NCI-H226 (cell line): Measurements from ENCODE around the gene CBX1.
A peak's percentile ranks its signal among the peaks of the same experiment; 100 is the strongest.
"Not testable (repeated sequence)": the region's sequence is repeated elsewhere in the genome, so short reads cannot be mapped to it uniquely, and the experiment has no call there.

ENCODE experiments used
- DNase-seq: peaks from one replicate; pipeline ENCODE4 v3.0.0-alpha.2; 2015

CBX1 gene

GRCh38 chr17:48071654-48072053 lies 29.6 kb downstream of the CBX1 start:
- peak; percentile 39 for DNase-seq

- DNase-seq: no peak
These were observed 31.1 kb downstream of the CBX1 start for GRCh38 chr17:48070195-48070594.

- DNase-seq: no peak
These were observed 32.8 kb downstream of the CBX1 start for GRCh38 chr17:48068491-48068961.

GRCh38 chr17:48067808-48068207 lies 33.5 kb downstream of the CBX1 start:
- DNase-seq: not testable (repeated sequence)

GRCh38 chr17:48067245-48067644 lies 34.0 kb downstream of the CBX1 start:
- no peak for DNase-seq

- DNase-seq: no peak
These were observed 34.6 kb downstream of the CBX1 start for GRCh38 chr17:48066656-48067055.

- DNase-seq: no peak
These were observed 35.1 kb downstream of the CBX1 start for GRCh38 chr17:48066192-48066591.

- no peak for DNase-seq
These were observed 36.6 kb downstream of the CBX1 start for GRCh38 chr17:48064638-48065037.

GRCh38 chr17:48062273-48062672 lies 39.0 kb downstream of the CBX1 start:
- DNase-seq: no peak

- no peak for DNase-seq
These were observed 41.0 kb downstream of the CBX1 start for GRCh38 chr17:48060249-48060648.

- DNase-seq: no peak
These were observed 42.1 kb downstream of the CBX1 start for GRCh38 chr17:48059125-48059668.

GRCh38 chr17:48058393-48059124 lies 42.7 kb downstream of the CBX1 start:
- DNase-seq: no peak

- no peak for DNase-seq
These were observed 43.7 kb downstream of the CBX1 start for GRCh38 chr17:48057626-48058025.

- DNase-seq: no peak
These were observed 44.4 kb downstream of the CBX1 start for GRCh38 chr17:48056879-48057278.

GRCh38 chr17:48056246-48056745 lies 45.0 kb downstream of the CBX1 start:
- no peak for DNase-seq

GRCh38 chr17:48055531-48056245 lies 45.6 kb downstream of the CBX1 start:
- peak; percentile 79 for DNase-seq

GRCh38 chr17:48054238-48055185 lies 46.8 kb downstream of the CBX1 start:
- DNase-seq: peak; percentile 97

GRCh38 chr17:48053758-48054237 lies 47.5 kb downstream of the CBX1 start:
- DNase-seq: no peak

GRCh38 chr17:48052956-48053757 lies 48.1 kb downstream of the CBX1 start:
- no peak for DNase-seq

- peak; percentile 92 for DNase-seq
These were observed 49.4 kb downstream of the CBX1 start for GRCh38 chr17:48051706-48052486.

GRCh38 chr17:48051283-48051682 lies 50.0 kb downstream of the CBX1 start:
- DNase-seq: no peak
